Mucosa of rectum (tissue), 2 donors: ENCODE data around the gene P2RX1.

Experiments used
- H3K27ac ChIP-seq, 2 donors: one replicate each; pipeline ENCODE4 v1.7.0; 2013; ENCODE audit warnings: inconsistent platforms in 2 of 2, low read depth in 2 of 2, low read length in 2 of 2
- H3K27me3 ChIP-seq, 2 donors: one replicate each; pipeline ENCODE4 v1.7.0; 2013; ENCODE audit warnings: low read length in 2 of 2; ENCODE audit not compliant: control insufficient read depth in 2 of 2, insufficient read depth in 2 of 2
- H3K36me3 ChIP-seq, 2 donors: one replicate each; pipeline ENCODE4 v1.7.0; 2013; ENCODE audit warnings: low read length in 2 of 2; ENCODE audit not compliant: control insufficient read depth in 2 of 2, insufficient read depth in 2 of 2
- H3K4me1 ChIP-seq, 2 donors: one replicate each; pipeline ENCODE4 v1.7.0; 2013; ENCODE audit warnings: low read length in 2 of 2, mild to moderate bottlenecking in 1 of 2; ENCODE audit not compliant: control insufficient read depth in 2 of 2, insufficient read depth in 2 of 2
- H3K4me3 ChIP-seq, 2 donors: one replicate each; pipeline ENCODE4 v1.7.0; 2013; ENCODE audit warnings: low read length in 2 of 2
- H3K9ac ChIP-seq, 2 donors: one replicate each; pipeline ENCODE4 v1.7.0; 2013; ENCODE audit warnings: low read length in 2 of 2, low read depth in 1 of 2, mild to moderate bottlenecking in 1 of 2
- H3K9me3 ChIP-seq, 2 donors: one replicate each; pipeline ENCODE4 v1.7.0; 2013; ENCODE audit warnings: low read length in 2 of 2; ENCODE audit not compliant: control insufficient read depth in 2 of 2
- donor health status: healthy.
- donor health status: Normal muscosa, but diverticular disease.

P2RX1 gene

DNA sequence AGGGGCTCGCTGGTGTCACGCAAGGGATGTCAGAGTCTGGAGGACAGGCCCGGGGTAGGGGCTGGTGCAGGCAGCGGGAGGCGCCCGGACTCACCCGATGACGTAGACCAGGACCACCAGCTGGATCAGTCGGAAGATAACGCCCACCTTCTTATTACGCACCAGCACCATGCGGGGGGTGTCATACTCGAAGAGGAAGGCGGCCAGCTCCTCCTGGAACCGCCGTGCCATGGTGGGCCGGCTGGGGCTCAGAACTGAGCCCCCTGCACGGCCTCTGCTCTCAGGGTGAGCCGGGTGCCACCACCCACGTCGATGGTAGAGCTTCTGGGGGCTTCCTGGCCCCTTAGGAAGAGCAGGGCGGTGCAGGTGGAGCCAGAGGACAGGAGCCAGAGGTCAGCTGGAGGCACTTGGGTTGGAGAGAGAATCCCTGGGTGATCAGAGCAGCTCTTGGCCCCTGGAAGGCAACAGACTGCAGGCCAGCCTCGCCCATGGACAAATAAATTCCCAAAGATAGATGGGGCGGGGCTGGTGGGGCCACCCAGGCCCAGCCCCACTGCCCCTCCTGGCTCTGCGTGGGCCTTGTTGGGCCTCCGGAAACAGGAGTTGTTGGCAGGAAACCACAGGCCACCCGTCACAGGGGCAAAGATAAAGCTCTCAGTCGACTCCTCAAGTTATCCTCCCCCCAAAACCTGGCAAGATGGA, at the start of gene P2RX1:
Gene P2RX1 (minus strand): TSS at position 471 of the 702 bp plus-strand sequence. CDS start 240 bp downstream, at position 231.
- Histone ChIP-seq H3K9ac (peak within 1 kb of the TSS; percentile 49 to 66), H3K4me3 (peak within 1 kb of the TSS; percentile 44 to 66), H3K36me3 (no peaks in the 10 kb centered on the region), H3K4me1 (peaks cover 32 to 34% of the 10 kb centered on the region in 2 donors), H3K27me3 (no peaks in the 10 kb centered on the region), H3K27ac (peak within 1 kb of the TSS; percentile 62 to 82), H3K9me3 (no peaks in the 10 kb centered on the region)

DNA sequence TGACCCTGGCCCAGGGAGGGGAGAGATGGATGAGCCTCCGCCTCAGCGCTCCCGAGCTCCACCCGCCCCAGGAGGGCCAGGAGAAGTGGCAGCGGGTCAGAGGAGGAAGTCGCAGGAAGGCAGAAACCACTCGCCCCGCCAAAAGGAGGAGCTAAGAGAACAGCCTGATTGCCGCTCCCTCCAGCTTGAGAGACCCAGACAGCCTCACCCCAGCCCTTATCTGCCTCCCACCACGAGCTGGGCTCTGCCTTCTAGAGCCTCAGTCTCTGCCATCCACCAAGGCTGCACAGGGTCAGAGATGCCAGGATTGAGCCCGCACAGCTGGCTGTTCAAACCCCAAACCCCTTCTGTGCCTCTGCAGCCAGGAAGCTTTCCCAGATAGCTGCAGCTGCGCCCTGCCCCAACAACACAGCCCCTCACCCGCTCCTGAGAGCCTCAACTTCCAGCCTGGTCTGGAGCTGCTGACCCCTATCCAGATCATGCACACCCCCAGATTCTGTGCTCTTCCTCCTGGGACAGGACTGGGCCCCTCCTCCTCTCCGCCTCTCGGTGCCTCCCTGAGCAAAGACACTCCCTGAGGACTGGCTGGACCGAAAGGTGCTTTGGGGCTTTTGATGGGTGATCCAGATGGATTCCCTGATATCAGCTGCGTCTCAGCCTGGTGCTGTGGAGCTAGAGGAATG, 49.0 kb upstream of the P2RX1 start:
- peak overlapping the region; percentile 97 to 99 for H3K27ac ChIP-seq
- H3K4me1 ChIP-seq, result peaks cover 55 to 65% of the 10 kb centered on the region in 2 donors
- H3K36me3 ChIP-seq, result no peaks in the 10 kb centered on the region
- H3K9ac ChIP-seq, result peak overlapping the region; percentile 94 to 97
- H3K27me3 ChIP-seq, result no peaks in the 10 kb centered on the region
- no peaks in the 10 kb centered on the region for H3K9me3 ChIP-seq
- peak overlapping the region; percentile 81 to 84 for H3K4me3 ChIP-seq

DNA sequence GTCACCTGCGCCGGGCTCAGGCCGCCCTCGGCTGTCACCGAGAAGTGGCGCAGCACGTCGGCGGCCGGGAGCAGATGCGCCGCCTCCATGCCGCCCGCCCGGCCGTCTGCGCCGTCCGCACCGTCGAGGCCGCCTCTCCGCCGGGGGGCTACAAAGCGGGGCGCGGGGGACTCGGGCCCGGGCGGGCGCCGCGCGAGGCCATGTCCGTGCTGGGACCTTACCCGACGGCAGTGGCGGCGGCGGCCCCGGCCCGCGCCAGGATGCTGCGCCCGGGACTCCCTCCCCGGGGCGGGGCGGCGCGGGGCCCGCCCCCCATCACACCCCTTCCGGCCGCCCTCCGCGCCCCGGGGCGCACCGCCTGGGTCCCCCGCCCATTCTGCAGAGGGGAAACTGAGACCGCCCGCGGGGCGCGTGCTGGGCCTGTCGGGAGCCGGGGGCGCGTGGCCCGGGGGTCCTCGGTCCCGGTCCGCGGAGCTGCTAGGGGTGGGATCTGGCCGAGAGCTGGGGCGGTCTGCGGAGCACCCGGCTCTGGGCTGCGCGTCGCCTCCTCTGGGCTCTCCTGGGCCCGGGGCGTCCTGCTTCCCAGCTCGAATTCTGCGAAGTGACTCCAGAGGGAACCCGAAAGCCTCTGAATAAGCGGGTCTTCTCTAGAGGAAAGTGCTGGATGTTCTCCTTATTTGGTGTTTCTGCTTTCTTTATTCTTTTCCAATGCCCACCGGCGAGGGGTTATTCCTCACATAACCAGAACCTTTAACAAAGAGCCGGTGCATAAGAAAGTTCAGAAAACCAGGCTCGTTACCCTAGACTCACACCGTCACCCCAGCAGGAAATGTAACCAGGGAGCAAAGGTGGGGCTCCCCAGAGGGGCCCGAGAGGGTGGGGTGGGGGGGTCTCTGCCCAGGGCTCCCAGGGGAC, 48.2 kb upstream of the P2RX1 start, which contains the start of gene ATP2A3:
Gene ATP2A3 (minus strand): TSS at position 235 of the 915 bp plus-strand sequence. CDS start 146 bp downstream, at position 89.
- Histone ChIP-seq H3K4me1 (peaks cover 63 to 73% of the 10 kb centered on the region in 2 donors), H3K9ac (peak within 1 kb of the TSS; percentile 94 to 97), H3K4me3 (peak within 1 kb of the TSS; percentile 81 to 84), H3K27ac (peak within 1 kb of the TSS; percentile 97 to 99), H3K9me3 (no peaks in the 10 kb centered on the region), H3K36me3 (no peaks in the 10 kb centered on the region), H3K27me3 (no peaks in the 10 kb centered on the region)

DNA sequence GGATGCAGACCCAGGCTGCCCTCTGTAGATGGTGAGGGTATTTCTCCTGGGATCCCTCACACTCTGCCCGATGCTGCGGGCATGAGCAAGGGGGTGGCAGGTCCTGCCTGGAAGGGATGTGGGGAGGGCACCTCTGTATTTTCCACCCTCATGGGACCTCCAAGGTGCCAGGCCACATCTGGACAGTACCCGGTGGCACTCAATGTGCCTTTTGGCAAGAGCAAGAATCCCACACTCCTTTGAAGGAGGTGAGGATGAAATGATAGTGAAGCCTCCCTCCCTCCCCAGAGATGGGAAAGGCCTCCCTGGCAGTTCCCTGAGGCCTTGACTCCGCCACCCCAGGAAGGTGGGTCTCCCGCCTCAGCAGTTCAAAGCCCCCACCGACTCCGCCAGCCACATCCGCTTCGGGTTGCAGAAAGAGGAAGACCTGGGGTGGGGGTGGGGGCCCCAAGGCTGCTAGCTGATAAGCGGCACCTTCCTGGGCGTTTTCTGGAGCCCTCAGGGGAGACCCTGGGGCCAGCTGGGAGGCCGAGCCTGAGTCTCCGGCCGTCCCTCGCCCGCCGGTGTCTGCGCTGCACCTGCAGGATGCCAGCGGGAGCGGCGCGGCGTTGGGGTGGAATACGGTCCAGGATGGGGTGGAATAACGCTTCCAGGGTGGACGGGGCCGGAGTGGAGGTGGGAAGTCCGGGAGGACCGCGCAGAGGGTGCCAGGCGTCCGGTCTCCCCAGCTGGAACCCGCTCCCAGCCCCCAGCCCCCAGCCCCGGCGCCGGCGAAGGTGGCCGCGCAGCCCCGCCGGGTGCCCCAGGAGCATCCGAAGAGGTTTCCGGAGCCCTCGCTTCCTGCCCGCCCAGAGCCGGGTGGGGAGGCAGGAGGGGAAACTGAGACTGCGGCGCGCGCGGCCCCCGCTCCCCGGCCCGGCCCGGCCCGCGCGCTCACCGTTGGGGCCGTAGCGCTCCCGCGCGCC, 47.3 kb upstream of the P2RX1 start:
- no peaks in the 10 kb centered on the region for H3K9me3 ChIP-seq
- no peaks in the 10 kb centered on the region for H3K36me3 ChIP-seq
- H3K4me3 ChIP-seq, result peak overlapping the region; percentile 81 to 84
- H3K27ac ChIP-seq, result peak overlapping the region; percentile 97 to 99
- H3K4me1 ChIP-seq, result peaks cover 67 to 78% of the 10 kb centered on the region in 2 donors
- H3K27me3 ChIP-seq, result no peaks in the 10 kb centered on the region
- H3K9ac ChIP-seq, result peak overlapping the region; percentile 72 to 97

DNA sequence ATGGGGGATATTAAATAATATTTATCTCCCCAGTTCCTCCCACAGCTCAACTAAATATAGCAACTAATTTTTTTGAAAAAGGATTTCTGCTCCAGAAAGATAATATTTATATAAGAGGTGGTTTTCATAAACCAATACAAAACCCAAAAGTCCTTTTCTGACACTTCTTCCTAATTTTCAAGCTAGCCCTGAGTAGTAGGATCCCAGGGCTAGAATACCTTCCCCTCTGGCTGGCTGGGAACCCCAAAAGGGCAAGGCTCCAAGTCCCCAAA, 46.6 kb upstream of the P2RX1 start:
- H3K9me3 ChIP-seq, result no peaks in the 10 kb centered on the region
- H3K36me3 ChIP-seq, result peaks cover 5% of the 10 kb centered on the region in 2 donors
- no peaks in the 10 kb centered on the region for H3K27me3 ChIP-seq
- peak overlapping the region; percentile 72 to 97 for H3K9ac ChIP-seq
- H3K27ac ChIP-seq, result peak overlapping the region; percentile 97 to 99
- H3K4me3 ChIP-seq, result peak overlapping the region; percentile 81 to 84
- H3K4me1 ChIP-seq, result peaks cover 65 to 75% of the 10 kb centered on the region in 2 donors

DNA sequence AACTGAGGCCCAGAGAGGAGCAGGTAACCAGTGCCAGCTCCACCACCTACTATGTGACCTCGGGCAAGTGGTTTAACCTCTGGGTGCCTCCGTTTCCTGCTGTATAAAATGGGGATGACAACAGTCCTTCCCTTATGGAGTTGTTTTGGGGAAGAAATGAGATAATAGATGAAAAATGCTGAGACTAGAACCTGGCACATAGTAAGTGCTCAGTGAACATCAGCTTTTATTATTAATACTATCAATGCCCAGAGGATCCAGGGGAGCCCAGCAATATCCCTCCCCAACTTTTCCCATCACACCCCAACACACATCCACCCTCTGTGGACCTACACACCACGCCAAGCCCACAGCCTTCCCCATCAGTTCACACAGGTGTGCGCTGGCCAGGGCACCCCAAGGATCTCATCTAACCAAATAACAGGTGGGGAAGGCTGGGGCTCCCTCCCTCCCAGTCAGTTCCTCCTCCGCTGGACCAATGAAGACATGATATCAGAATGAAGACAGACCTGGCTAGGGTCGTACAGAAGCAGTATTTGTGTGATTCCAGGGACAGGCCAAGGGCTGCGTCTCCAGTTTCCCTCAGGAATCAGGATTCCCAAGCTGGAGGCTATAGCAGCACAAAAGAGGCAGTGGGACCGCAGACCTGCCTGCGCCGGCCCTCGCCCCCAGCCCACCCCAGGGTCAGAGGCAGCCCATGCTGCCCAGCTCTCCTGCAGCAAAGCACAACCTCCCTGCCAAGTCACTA, 46.1 kb upstream of the P2RX1 start:
- Histone ChIP-seq H3K36me3 (peaks cover 9% of the 10 kb centered on the region in 2 donors), H3K4me1 (peaks cover 60 to 69% of the 10 kb centered on the region in 2 donors), H3K27ac (peak overlapping the region; percentile 97 to 99), H3K27me3 (no peaks in the 10 kb centered on the region), H3K9ac (peak overlapping the region; percentile 52 to 97), H3K9me3 (no peaks in the 10 kb centered on the region), H3K4me3 (peak overlapping the region; percentile 25 to 81)

DNA sequence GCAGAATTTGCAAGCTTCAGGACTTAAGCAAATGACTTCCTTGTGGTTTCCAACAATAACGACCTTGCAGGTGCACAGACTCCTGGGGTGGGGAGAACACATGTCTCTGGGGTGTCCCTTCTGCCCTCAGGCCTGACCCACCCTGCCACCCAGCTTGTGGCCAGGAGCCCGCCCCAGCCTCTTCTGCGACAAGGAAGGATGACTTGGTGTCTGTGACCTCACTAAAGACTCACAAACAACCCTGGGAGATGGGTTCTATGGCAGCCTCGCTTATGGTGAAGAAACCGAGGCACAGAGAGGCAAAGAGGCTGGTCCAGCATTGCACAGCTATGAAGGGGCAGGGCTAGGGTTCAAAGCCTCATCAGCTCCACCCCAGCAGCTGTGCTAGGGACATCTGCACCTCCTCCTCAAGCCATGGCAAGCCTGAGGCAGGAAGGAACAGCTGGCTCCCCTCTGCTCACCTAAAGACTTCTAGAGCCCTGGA, 45.3 kb upstream of the P2RX1 start:
- peak overlapping the region; percentile 96 to 99 for H3K27ac ChIP-seq
- no peaks in the 10 kb centered on the region for H3K27me3 ChIP-seq
- peak overlapping the region; percentile 68 to 97 for H3K9ac ChIP-seq
- H3K4me1 ChIP-seq, result peaks cover 55 to 68% of the 10 kb centered on the region in 2 donors
- peak overlapping the region; percentile 25 to 81 for H3K4me3 ChIP-seq
- H3K36me3 ChIP-seq, result peaks cover 17% of the 10 kb centered on the region in 2 donors
- no peaks in the 10 kb centered on the region for H3K9me3 ChIP-seq

DNA sequence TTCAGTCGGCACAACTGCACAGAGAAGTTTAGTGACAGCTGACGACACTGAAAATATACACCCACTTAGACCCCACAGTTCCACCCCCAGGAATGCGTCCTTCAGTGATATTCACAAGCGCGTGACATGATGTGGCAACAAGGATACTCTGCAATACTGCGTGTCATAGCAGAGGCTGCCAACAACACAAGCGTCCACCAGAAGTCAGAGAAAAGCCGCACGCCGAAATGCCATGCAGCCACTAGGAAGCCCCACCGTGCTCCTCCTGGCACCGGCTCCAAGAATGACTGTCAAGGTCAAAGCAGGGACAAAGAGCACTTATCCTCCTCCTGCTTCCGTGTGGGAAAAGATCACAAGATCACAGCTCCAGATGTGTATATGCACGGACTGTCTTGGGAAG, 44.5 kb upstream of the P2RX1 start:
- Histone ChIP-seq H3K4me1 (peaks cover 51 to 65% of the 10 kb centered on the region in 2 donors), H3K9me3 (no peaks in the 10 kb centered on the region), H3K36me3 (peaks cover 20 to 23% of the 10 kb centered on the region in 2 donors), H3K27me3 (no peaks in the 10 kb centered on the region), H3K9ac (peak overlapping the region; percentile 49 to 97), H3K4me3 (peak overlapping the region; percentile 36 to 57), H3K27ac (peak overlapping the region; percentile 96 to 99)
